B cell (primary cell): ENCODE data around the gene MYOM3. TPM values are rescaled to one million over a fixed set of nuclear protein-coding genes. Genes with fewer than 3 reads are reported as not detected.

Experiments used
- ATAC-seq: fragments of 200-7000 bp; cut with Tn5 transposase; one replicate; pipeline ENCODE4 v1.10.0; 2021; ENCODE audit warnings: low read depth, mild to moderate bottlenecking, moderate number of reproducible peaks, moderate library complexity
- CTCF ChIA-PET: fragments of 350-600 bp; sonication (Branson Sonifier 250); formaldehyde crosslinking; loops from one replicate; lab custom pipeline; 2021; ENCODE audit warnings: antibody characterized with exemption, inconsistent platforms; lab: Charles Lee
- POLR2A ChIA-PET: fragments of 350-600 bp; sonication (Branson Sonifier 250); formaldehyde crosslinking; loops from one replicate; lab custom pipeline; 2021; ENCODE audit warnings: antibody characterized with exemption; lab: Charles Lee
- DNase-seq: peaks from one replicate; pipeline ENCODE4 v3.0.0; 2013
- H2AFZ ChIP-seq: 2 replicates; pipeline ENCODE4 v1.6.1; 2012; ENCODE audit warnings: mild to moderate bottlenecking, low read depth, low read length; ENCODE audit not compliant: insufficient read depth, poor library complexity, severe bottlenecking
- H3K27ac ChIP-seq, 2 donors: 1 replicate in 1 of 2; 2 replicates in 1 of 2; pipeline ENCODE4 v1.5.1; 2012 to 2013; ENCODE audit warnings: low read length in 2 of 2, mild to moderate bottlenecking in 2 of 2, moderate library complexity in 1 of 2
- H3K27me3 ChIP-seq, 4 experiments: fragments of 200-600 bp in 1 of 4; sonication (generic) in 1 of 4; replicated peaks in 1 of 4; 1 replicate in 2 of 4; 2 replicates in 2 of 4; pipeline versions ENCODE4 v1.6.1 to v1.7.0; 2013 to 2016; ENCODE audit warnings: low read length in 3 of 4, mild to moderate bottlenecking in 2 of 4, mixed read lengths in 1 of 4, moderate library complexity in 1 of 4; ENCODE audit not compliant: insufficient read depth in 4 of 4, control insufficient read depth in 3 of 4; ENCODE audit errors: control extremely low read depth in 1 of 4
- H3K36me3 ChIP-seq, 2 experiments: replicated peaks in 1 of 2; 1 replicate in 1 of 2; 2 replicates in 1 of 2; pipeline versions ENCODE4 v1.6.1 to v1.7.1; 2013; ENCODE audit warnings: low read length in 1 of 2; ENCODE audit not compliant: insufficient read depth in 2 of 2, control insufficient read depth in 1 of 2; ENCODE audit errors: control extremely low read depth in 1 of 2, extremely low read depth in 1 of 2
- H3K4me1 ChIP-seq, 2 donors: fragments of 200-600 bp in 1 of 2; sonication (generic) in 1 of 2; 1 replicate in 1 of 2; 2 replicates in 1 of 2; pipeline versions ENCODE4 v1.5.1 to v1.6.1; 2013 to 2017; ENCODE audit warnings: low read length in 2 of 2; ENCODE audit not compliant: control insufficient read depth in 2 of 2, insufficient read depth in 2 of 2
- H3K4me2 ChIP-seq: replicated peaks from 2 replicates; pipeline ENCODE3; 2012; ENCODE audit warnings: mild to moderate bottlenecking, low read depth, low read length; ENCODE audit not compliant: poor library complexity, severe bottlenecking
- H3K4me3 ChIP-seq, 5 experiments: fragments of 200-600 bp in 1 of 5; sonication (generic) in 1 of 5; 1 replicate in 3 of 5; 2 replicates in 2 of 5; pipeline versions ENCODE4 v1.5.1 to v1.7.0; 2011 to 2016; ENCODE audit warnings: low read length in 4 of 5, mild to moderate bottlenecking in 4 of 5, low read depth in 2 of 5, control low read depth in 1 of 5, moderate library complexity in 1 of 5; ENCODE audit not compliant: insufficient read depth in 1 of 5; ENCODE audit errors: control extremely low read depth in 1 of 5, extremely low read depth in 1 of 5
- H3K79me2 ChIP-seq: fragments of 200-600 bp; sonication (generic); one replicate; pipeline ENCODE4 v1.6.0; 2016; ENCODE audit warnings: low read length; ENCODE audit not compliant: control insufficient read depth, insufficient read depth
- H3K9ac ChIP-seq: fragments of 200-600 bp; sonication (generic); 2 replicates; pipeline ENCODE4 v1.6.1; 2017; ENCODE audit warnings: mild to moderate bottlenecking, low read length, moderate library complexity
- H3K9me3 ChIP-seq, 3 donors: one replicate each; pipeline versions ENCODE4 v1.6.1 to v1.7.1; 2013; ENCODE audit warnings: low read length in 2 of 3; ENCODE audit not compliant: control insufficient read depth in 2 of 3, insufficient read depth in 1 of 3; ENCODE audit errors: control extremely low read depth in 1 of 3
- H4K20me1 ChIP-seq: 2 replicates; pipeline ENCODE4 v1.6.0; 2012; ENCODE audit warnings: mild to moderate bottlenecking, low read length; ENCODE audit not compliant: insufficient read depth, control insufficient read depth, poor library complexity, severe bottlenecking
- H3K27ac Mint-ChIP-seq: one replicate; pipeline ENCODE4 v1.8.0; 2021; ENCODE audit warnings: mixed read lengths
- H3K27me3 Mint-ChIP-seq: one replicate; pipeline ENCODE4 v1.8.0; 2021; ENCODE audit warnings: mixed read lengths
- H3K4me1 Mint-ChIP-seq: one replicate; pipeline ENCODE4 v1.8.0; 2021; ENCODE audit warnings: mixed read lengths
- H3K4me3 Mint-ChIP-seq: one replicate; pipeline ENCODE4 v1.8.0; 2021; ENCODE audit warnings: mixed read lengths
- H3K9me3 Mint-ChIP-seq: one replicate; pipeline ENCODE4 v1.8.0; 2022; ENCODE audit warnings: mixed read lengths; ENCODE audit not compliant: insufficient read depth
- CTCF ChIP-seq: fragments of 200-600 bp; IDR thresholded peaks from one replicate; pipeline ENCODE4 v1.8.0; 2022; ENCODE audit warnings: antibody characterized with exemption, mild to moderate bottlenecking
- EZH2 ChIP-seq: IDR thresholded peaks from 2 replicates; pipeline ENCODE4 v1.6.1; 2012; ENCODE audit warnings: borderline replicate concordance, low read depth, mild to moderate bottlenecking, moderate library complexity, low read length; ENCODE audit not compliant: insufficient read depth, poor library complexity, severe bottlenecking
- WGBS: methylation state at CpG from one replicate; pipeline ENCODE4 v1.1.5; 2013; ENCODE audit warnings: missing lambda C conversion rate; ENCODE audit not compliant: insufficient coverage; 5-methylcytosine and 5-hydroxymethylcytosine counted together
- intact Hi-C: fragments of 100-400 bp; cut with micrococcal nuclease; formaldehyde crosslinking; loops from one replicate; pipeline ENCODE4 v1.10.0; 2022
- polyA plus RNA-seq: library from polyadenylated mRNA; depleted of rRNA; stranded (reverse); fragments of >200 nt; gene quantifications from 2 replicates; pipeline ENCODE4 v1.2.3, GENCODE V29; 2012
- total RNA-seq, 2 donors: library from RNA; stranded (reverse); fragments of 120-200 nt in 1 of 2; gene quantifications; 1 replicate in 1 of 2; 2 replicates in 1 of 2; pipeline versions ENCODE4 v1.2.3 to v1.2.4, GENCODE V29; 2013 to 2022

MYOM3 gene
- total and polyA plus RNA-seq, 2 donors (not counting 1 experiment from before 2014, with no cell fraction given) = not detected

GRCh38 chr1:24086466-24086865, 25.5 kb downstream of the MYOM3 start:
- Histone ChIP-seq H3K27ac (no peak overlapping the region), H4K20me1 (no peaks in the 10 kb centered on the region), H2AFZ (no peak overlapping the region), H3K9ac (no peak overlapping the region), H3K79me2 (no peaks in the 10 kb centered on the region), H3K4me2 (no peak overlapping the region), H3K36me3 (no peaks in the 10 kb centered on the region), H3K4me1 (no peaks in the 10 kb centered on the region), H3K27me3 (peaks cover 0 to 2% (median 0%) of the 10 kb centered on the region in 4 experiments), H3K9me3 (no peaks in the 10 kb centered on the region), H3K4me3 (no peak overlapping the region)
- Mint-ChIP-seq H3K4me3 (no peak overlapping the region), H3K27me3 (peaks cover 24% of the 10 kb centered on the region), H3K9me3 (no peaks in the 10 kb centered on the region), H3K4me1 (no peaks in the 10 kb centered on the region), H3K27ac (no peak overlapping the region)
- TF ChIP-seq EZH2 = no peak
- TF ChIP-seq CTCF = no peak
- intact Hi-C loops = no loop called here
- WGBS = 90% methylated on average over 16 of the region's 16 CpGs
- ATAC-seq = no peak
- CTCF ChIA-PET = no interaction called here
- POLR2A ChIA-PET = no interaction called here
- DNase-seq = no peak

GRCh38 chr1:24085546-24085945, 26.4 kb downstream of the MYOM3 start:
- TF ChIP-seq EZH2 (no peak), CTCF (no peak)
- Histone ChIP-seq H3K4me3 (no peak overlapping the region), H2AFZ (no peak overlapping the region), H3K9ac (no peak overlapping the region), H3K79me2 (no peaks in the 10 kb centered on the region), H4K20me1 (no peaks in the 10 kb centered on the region), H3K4me1 (no peaks in the 10 kb centered on the region), H3K9me3 (no peaks in the 10 kb centered on the region), H3K4me2 (no peak overlapping the region), H3K27me3 (peaks cover 0 to 2% (median 0%) of the 10 kb centered on the region in 4 experiments), H3K36me3 (no peaks in the 10 kb centered on the region), H3K27ac (no peak overlapping the region)
- whole genome bisulfite sequencing = no CpG with 5 or more reads among the region's 3 CpGs
- Mint-ChIP-seq H3K9me3 (no peaks in the 10 kb centered on the region), H3K27me3 (peaks cover 30% of the 10 kb centered on the region), H3K4me3 (no peak overlapping the region), H3K4me1 (no peaks in the 10 kb centered on the region), H3K27ac (no peak overlapping the region)
- CTCF ChIA-PET = no interaction called here
- intact Hi-C loops = no loop called here
- ATAC-seq = no peak
- DNase-seq = no peak
- POLR2A ChIA-PET = interaction anchor here (0.6 kb wide), 1 partner anchor 52 kb away, joined by 4 read pairs; no protein-coding TSS in a partner anchor
